GM18499 (cell line): ENCODE data around the gene KCNH2.

ENCODE experiments used
- ATAC-seq: cut with Tn5 transposase; IDR thresholded peaks from one replicate; pipeline ENCODE4 v1.9.1; 2021; ENCODE audit warnings: moderate number of reproducible peaks; ENCODE audit not compliant: insufficient read depth, unreplicated experiment

KCNH2 gene

DNA sequence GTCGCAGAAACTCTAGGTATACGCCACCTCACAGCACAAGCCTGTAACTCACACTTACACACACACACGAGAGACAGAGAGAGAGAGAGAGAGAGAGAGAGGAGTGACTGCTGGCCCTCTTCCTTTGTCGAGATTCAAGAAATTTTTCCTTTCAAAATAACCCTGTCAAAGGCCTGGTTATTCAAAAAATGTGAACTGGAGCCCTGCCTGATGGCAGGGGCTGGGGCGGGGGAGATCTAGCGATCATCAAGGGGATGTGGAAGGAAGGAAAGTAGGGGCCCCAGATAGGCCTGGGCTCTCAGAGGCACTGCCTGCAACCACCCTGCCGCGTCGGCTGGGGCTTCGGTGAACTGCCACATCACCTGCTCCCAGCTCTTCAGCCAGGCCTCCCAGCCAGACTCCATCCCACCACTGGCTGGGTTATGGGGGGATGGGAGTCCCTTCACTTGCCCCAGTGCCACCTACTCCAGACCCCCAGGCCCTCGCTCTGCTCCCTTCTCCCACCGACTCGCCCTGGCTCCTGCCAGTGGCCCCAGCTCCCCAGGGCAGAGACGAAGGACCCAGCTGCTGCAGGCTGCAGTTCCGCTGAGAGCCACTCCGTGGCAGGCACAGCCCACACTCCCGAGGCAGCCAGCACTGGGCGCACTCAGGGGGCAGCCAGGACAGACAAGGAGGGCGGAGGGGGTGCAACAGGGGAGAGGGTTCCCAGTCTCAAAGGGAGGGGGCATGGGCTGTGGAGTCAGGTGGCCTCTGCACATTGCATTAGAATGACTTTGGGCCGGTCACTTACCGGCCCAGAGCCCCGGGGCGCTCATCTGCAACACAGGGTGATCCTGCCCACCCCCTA, 15.3 kb downstream of the KCNH2 start:
- ATAC-seq: no peak

DNA sequence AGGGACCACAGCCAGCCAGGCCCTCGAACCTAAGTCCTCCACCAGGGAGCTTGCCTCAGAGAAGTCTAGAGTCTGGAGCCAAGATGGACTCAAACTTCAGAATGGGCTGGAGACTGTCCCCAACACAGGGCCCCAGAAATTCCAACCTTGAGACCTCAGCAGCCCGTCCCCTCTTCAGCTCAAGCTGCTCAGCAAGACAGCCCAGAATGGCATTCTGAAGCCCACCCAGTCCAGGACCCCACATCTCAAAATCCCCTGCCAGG, 15.9 kb downstream of the KCNH2 start:
- ATAC-seq: no peak

DNA sequence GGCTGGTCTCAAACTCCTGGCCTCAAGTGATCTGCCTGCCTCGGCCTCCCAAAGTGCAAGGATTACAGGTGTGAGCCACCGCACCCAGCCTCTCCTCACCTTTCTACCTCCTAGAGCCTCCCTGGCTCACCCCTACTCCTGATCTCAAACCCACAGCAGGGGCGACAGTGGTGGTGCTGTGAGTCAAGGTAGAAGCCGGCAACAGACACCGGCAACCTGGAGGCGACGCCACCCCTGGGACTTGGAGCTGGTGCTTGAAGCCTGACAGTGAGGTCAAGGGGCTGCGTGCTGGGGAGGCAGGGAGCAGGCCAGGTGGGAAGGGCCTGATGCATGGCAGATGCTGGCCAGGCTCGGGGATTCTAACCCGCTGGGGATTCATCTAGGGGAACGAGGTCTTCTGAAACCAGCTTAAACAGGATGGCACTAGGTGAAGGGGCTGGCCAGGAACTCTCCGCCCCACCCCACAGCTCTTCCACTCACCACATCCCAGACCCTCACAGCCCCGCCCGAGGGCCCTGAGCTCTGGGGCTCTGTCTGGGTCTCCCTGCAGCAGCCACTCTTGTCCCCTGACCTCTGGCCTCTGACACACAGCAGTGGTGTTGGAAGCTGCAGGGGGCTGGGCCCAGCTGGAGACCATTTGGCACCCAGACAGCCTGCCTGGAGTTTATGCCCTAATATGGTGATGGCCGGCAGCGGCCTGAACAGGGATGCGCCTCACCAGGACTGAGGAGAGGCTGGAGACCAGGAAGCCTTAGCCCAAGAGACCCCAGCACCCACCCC, 16.4 kb downstream of the KCNH2 start:
- no peak for ATAC-seq

DNA sequence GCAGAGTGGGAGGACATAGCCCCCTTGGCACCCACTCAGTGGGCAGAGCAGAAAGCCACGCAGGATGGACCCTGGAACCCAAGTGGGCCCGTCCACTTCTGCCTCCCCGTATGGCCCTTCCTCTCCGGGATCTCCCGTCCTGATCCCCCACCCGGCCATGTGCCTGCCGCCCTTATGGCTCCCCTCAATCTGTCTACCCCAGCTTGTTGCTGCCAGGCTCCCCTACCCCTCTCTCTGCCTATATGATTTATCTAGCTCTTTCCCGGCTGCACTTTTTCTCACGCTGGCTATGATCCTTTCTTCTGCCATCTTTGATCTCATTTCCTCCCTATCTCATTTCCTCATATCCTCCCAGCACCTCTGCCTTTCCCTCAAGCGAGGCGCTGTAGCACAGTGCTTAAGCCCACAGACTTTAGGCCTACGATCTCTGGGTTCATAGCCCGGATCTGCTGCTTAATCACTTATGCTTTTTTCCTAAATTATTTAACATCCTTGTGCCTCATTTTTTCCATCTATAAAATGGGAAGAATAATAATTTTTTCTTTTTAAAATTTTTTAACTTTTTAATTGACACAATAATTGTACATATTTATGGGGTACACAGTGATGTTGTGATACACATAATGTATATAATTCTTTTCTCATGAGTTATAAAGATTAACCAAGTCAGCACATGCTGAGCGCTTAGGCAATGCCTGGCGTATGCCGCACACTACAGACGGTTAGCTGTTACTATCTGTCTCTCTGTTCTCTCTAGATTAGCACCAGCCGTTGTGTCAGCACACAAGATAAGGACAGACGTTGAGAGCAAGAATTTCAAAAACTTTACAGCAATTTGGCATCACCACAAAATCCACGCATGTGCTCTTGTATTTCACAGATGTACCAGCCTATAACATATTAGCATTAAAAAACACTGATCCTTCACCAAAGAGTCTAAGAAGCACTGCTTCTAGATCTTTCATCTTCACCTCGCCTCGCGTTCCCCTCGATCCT, 18.1 kb downstream of the KCNH2 start:
- no peak for ATAC-seq

DNA sequence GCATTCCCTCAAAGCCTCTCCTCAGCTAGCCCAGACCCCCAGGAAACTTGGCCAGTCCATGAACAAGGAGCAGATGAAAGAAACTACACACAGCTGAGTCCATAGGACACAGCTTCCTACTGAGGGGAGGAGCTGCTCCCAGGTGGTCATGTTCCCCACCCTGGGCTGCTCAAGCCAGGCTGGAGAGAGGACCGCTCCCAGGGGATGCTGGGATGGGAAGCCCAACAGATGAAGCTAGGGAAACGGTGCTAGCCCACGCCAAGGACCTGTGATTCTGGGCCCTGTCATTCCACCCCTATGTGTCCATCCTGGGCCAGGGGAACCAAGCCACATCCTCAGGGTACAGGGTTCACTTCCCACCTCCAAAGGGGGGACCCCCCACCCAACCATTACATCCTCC, 19.0 kb downstream of the KCNH2 start:
- no peak for ATAC-seq

DNA sequence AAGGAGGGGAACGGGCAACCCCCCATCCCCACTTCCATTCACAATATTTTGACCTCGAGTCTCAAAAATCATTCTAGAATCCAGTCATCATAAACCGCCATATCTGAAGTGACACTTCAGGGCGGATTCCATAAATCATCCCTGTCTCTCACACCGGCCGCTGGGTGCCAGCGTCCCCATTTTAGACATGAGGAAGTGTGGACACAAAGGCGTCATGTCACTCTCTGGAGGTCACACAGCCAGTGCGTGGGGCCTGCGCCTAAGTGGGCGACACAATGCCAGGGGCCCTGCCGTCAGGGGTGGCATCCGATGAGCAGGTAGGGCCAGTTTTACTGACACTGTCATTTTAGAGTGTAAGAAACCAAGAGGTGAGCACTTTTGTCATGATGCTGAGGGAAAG, 19.5 kb downstream of the KCNH2 start:
- no peak for ATAC-seq

DNA sequence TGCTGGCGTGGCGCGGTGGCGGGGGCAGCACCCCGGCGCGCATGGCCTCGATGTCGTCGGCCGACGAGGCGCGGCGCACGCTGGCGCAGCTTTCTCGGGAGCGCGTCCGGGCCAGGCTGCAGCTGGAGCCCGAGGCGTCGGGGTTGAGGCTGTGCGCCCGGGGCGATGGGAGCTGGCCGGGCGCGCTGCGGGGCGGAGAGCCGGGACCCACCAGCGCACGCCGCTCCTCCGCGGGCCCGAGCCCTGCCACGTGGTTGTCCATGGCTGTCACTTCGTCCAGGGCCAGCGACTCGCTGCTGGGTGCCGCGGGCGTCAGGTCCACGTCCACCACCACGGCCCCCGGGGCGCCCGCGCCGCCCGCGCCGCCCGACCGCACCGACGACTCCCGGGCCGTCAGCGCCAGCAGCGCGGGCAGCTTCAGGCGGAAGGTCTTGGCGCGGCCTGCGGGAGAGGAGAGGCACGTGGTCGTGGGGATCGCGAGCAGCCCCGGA, 20.0 kb downstream of the KCNH2 start:
- no peak for ATAC-seq

DNA sequence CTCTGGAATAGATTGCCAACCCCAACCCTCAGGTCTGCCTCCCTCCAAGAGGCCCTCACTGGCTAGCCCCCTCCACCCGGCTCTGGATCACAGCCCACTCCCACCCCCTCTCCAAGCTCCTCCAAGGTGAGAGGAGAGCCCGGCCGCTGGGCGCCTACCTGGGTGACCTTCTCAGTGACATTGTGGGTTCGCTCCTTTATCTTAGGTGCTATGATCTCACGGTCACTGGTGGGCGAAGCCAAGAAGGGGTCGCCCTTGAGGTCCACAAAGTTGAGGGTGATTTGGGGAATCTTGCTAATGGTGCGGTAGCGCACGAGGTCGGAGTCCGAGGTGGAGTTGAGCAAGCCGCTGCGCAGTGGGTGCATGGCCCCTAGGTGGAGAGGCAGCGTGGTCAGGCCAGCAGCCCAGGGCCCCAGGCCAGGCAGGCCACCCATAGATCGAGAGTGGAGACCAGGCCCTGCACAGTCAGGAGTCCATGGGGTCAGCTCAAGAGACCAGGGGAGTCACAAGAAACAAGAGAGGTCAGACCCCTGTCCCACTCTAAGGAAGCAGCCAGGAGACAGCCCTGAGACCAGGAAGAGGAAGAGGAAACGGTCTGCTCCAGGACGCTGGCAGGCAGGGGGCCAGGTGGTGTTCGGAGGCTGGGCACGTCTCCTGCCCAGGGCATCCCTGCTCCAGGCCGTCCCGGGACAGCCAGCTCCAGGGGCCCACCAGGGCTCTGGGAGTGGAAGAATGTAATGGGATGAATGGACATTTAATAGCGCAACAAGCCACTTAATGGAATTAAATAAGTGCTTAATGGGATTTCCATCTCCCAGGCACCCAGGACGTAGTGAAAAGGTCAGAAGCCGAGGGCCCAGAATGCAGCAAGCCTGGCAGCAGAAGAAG, 20.7 kb downstream of the KCNH2 start:
- ATAC-seq: no peak

DNA sequence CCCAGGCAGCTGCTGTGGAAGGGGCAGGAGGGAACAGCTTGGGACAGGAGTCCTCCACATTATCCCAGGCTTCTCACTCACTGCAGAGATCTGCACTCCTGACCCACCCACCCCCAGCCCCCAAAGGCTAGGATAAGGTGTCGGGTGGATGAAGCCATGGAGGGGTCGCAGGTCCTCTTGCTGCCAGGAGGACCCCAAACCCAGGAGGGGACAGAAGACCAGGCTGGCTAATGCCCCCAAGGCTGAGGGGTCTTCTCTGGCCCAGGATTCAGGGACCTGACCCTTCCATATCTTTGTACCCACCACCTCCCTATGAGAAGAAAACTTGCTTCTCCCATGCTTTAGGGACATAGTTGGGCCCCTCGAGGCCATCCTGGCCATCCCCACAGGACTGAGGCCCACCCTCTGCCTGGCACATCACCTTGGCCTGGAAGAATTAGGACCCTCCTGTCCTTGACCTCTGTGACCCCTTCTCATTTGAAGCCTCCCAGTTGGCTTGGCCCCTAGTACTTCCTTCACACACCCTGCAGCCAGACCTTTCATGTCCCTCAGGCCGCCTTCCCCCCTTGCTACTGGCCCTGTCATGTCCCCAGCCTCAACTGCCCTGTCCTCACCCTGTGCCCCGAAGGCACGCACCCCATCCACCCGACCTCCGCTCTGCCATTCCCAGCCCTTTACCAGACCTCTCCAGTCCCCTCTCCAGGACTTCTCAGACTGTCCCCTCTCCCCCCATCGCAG, 21.6 kb downstream of the KCNH2 start:
- ATAC-seq: no peak

DNA sequence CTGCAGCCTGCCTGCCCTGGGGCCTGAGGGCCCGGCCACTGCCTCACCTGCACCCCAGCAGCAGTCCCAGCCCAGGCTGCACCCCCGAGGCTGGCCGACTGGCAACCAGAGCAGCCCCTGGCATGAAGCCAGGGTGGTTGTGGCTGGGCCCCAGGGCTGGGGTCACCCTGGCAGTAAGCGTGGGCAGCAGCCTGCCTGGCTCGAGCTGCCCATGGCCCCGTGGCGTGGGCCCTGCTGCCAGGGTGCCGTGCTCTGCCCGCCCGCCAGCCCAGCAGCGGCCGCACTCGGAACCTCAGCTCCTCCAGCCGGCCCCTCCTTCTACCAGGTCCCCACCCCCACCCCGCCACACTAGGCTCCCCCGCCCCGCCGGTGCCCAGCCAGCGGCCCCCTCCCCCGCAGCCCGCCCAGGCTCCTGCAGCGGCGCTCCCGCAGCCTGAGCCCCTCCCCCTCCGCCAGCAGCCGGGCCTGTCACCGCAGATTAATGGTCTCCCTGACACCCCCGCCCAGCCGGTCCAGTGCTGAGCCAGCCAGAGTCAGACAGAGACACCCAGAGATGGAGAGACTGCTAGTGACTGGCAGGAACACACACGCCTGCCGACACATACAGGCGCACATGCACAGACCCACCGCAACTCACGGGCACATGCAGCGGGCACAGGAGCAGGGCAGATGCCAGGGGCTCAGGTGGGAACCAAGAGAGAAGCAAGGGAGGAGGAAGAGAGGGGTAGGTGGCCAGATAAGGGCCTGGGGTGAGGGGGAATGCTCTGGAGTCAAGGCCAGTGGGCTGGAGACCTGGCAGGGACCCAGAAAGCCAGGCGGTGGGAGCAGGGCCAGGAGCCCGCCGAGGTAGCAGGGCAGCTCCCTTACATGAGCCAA, 22.4 kb downstream of the KCNH2 start:
- ATAC-seq: no peak

DNA sequence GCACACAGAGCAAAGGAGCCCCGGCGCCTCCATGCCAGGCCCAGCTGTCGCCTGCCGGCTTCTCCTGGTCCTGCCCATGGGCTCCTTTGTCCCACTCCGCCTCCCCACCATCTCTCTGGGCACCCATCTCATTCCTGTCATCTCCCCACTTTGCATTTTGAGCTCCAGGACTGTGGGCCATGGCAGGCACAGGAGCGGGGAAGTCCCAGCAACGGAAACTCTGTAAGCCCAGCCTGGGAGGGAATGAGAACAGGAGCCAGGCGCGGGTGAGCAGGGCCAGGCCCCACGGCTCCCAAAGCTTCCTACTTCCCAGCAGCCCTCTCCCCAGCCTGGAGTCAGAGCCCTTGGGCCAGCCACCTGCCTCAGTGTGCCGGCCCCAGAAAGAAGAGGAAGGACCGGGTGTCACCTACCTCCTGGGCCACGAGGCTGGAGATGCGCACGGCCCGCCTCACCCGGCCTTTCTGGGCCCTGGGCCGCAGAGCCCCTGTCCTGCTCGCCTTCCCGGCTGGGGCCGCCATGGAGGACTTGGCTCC, 23.1 kb downstream of the KCNH2 start:
- no peak for ATAC-seq

DNA sequence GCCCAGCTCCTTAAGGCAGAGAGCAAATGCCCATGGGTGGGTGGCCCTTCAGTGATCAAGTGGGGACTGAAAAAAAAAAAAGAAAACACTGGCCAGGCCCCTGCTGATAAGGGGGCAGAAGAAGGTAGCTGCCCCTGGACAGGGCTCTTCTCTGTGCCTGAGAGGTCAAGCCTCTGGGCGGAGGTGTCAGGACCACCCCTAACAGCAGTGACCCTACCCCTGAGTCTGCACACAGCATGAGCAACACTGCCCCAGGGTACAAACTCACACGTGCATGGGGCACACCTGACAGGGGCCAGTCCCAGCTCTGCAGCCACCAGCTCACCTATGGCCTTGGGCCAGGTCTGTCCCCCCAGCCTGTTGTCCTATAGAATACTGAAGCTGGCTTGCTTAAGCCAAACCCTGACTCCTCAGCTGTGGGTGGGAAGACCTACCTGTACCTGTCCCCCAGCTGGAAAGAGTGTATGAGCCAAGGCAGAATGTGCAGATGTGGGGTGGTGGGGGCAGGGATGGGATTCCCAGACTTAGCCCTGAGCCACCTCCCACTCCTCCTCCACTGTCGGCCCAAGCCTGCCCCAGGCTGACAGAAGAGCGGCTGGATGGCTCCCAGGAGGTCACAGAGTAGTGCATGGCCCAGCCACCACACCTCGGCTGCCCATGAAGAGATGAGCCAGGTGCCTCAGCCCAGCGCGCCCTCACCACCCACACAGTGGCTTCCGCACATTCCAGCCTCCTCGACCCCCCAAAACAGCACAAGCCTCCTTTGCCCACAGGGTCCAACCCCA, 23.7 kb downstream of the KCNH2 start:
- no peak for ATAC-seq

DNA sequence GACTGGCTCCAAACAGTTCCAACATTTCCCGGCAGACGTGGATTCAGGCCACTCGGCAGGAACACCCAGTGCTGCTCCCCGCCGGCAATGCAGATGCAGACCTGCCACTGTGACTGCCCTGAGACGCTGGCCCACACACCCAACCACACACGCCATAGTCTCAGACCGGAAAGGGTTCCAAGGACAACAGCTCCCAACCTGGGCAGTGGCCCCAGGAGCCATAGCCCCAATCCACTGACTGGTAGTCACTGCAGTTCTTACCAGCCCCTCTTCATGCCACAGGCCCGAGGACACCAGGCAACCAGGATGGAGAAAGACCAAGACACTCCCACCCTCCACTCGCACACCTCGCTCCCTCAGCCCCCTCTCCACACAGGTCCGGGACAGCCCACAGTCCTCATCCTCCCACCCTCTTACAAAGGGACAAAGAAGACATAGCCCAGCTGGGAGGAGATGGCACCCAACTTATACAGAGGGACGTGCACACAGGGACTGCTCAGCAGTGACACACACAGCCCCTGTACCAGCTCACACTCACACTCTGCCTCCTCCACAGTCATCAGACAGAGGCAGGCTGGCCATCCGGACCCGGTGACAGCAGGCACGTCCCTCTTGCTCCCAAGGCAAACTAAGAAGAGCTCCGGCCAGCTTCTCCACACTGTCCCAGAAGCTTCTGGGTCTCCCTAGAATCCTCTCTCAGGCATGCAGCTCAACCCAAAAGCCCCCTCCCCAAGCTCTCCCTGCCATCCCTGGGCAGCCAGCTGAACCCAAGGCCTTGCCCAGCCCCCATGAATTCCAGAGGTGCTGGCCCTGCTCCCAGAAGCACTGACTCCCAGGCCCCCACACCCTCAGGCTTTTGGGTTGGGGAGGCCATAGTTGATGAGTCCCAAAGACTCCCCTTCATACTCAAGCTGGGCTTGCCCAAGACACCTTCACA, 24.8 kb downstream of the KCNH2 start:
- no peak for ATAC-seq

DNA sequence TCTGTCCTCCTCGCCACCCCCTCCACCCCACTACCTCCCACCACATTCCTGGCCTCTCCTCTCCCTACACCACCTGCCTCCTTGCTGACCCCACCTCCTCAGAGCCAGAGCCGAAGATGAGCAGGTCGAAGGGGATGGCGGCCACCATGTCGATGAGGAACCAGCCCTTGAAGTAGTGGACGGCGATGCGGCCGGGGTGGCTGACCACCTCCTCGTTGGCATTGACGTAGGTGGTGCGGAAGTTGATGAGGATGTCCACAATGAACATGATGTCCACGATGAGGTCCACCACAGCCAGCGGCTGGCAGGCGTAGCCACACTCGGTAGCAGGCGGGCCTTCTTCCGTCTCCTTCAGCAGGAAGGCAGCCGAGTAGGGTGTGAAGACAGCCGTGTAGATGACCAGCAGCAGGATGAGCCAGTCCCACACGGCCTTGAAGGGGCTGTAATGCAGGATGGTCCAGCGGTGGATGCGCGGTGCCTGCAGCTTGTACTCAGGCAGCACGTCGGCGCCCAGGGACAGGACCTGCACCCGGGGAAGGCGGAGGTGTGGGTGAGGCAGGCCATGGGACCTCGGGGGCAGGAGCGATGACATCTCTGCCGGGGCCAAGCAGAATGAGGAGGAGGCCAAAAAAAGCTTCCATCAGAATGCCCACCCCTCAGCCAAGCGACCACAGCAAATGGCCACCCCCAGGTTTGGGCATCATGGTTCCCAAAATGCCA, 25.6 kb downstream of the KCNH2 start:
- no peak for ATAC-seq

DNA sequence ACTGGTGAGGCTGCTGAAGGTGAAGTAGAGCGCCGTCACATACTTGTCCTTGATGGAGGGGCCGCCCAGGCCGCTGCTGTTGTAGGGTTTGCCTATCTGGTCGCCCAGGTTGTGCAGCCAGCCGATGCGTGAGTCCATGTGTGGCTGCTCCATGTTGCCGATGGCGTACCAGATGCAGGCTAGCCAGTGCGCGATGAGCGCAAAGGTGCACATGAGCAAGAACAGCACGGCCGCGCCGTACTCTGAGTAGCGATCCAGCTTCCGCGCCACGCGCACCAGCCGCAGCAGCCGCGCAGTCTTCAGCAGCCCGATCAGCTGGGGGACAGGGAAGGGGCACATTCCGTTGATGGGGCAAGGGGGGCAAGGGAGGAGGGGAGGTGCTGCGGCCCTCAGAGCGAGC, 26.6 kb downstream of the KCNH2 start:
- no peak for ATAC-seq
